ENCODE data around the gene CCDC188. TPM values are rescaled to one million over a fixed set of nuclear protein-coding genes. Genes with fewer than 3 reads are reported as not detected.

The CCDC188 gene
- total and polyA plus RNA-seq, 2 of the 4 experiments (the other 2 are of a cell fraction): 0.10 TPM; not detected in 1

DNA sequence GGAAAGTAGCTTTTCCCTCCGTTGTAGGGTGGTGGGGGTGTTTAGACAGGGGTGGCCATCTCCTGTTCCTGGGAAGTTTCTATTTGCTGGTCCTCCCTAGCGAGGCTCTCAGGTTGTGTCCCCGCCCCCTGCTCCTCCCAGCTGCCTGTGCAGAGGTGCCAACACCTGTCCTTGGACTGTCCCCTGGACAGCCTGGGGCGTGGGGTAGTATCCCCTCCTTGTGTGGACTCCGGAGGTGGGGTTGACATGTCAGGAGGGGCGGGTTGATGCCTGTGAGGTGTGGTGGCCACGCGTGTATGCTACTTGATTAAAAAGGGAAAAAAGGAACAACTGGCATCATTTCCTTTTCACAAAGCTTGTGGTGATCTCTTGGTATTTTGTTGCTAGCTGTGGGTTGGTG, 49.2 kb downstream of the CCDC188 start:
- peaks cover 31% of the 10 kb centered on the region for H4K20me1 ChIP-seq (ENCODE audit: insufficient read depth, low read length)
- H3K27ac ChIP-seq (ENCODE audit: insufficient read depth, low read length): no peak overlapping the region
- H3K14ac ChIP-seq (replicated peaks; ENCODE audit: low read depth, low read length): no peak overlapping the region
- CTCF ChIA-PET: no interaction called here
- no TSS peak for BruUV-seq (replicated peaks)
- H2AK9ac ChIP-seq (replicated peaks; ENCODE audit: low read depth, low read length, poor library complexity): no peak overlapping the region
- H4K91ac ChIP-seq (ENCODE audit: insufficient read depth, low read depth, low read length): no peak overlapping the region
- H3K79me1 ChIP-seq (ENCODE audit: low read depth in 1 of 2, low read length in 2 of 2): peaks cover 24 to 73% of the 10 kb centered on the region in 2 experiments
- H3K23ac ChIP-seq (ENCODE audit: low read depth, low read length): no peak overlapping the region
- in situ Hi-C loops (cut with MboI; ENCODE audit: low sequenced_read_pairs): no loop called here
- H3K18ac ChIP-seq (ENCODE audit: low read depth, low read length): no peak overlapping the region
- no peaks in the 10 kb centered on the region for H3K4me1 ChIP-seq (ENCODE audit: control insufficient read depth, insufficient read depth, low read length)
- dilution Hi-C loops (cut with HindIII; ENCODE audit: low sequenced_read_pairs, unreplicated experiment): no loop called here
- no peak overlapping the region for H3K4me3 ChIP-seq (ENCODE audit: insufficient read depth, low read depth, low read length)
- H2AK5ac ChIP-seq (ENCODE audit: low read depth, low read length): no peak overlapping the region
- intact Hi-C loops (cut with micrococcal nuclease): no loop called here
- H3K4ac ChIP-seq (ENCODE audit: low read depth, low read length): no peak overlapping the region
- no peak for ATAC-seq (ENCODE audit: low read depth)
- no peaks in the 10 kb centered on the region for H3K9me1 ChIP-seq (ENCODE audit: insufficient read depth, low read length)
- TF ChIP-seq CEBPB (IDR thresholded peaks at IDR 0.05; ENCODE audit: low read depth, low read length) (no peak), MAZ (IDR thresholded peaks at IDR 0.05; ENCODE audit: borderline replicate concordance, low read depth, low read length) (no peak), RFX5 (IDR thresholded peaks at IDR 0.05; ENCODE audit: low read depth, low read length) (no peak), MAFK (IDR thresholded peaks at IDR 0.05; ENCODE audit: low read depth, low read length) (no peak), SMC3 (IDR thresholded peaks at IDR 0.05; ENCODE audit: low read depth, low read length) (no peak), RCOR1 (IDR thresholded peaks at IDR 0.05; ENCODE audit: insufficient replicate concordance, low read length) (no peak), POLR2A (IDR thresholded peaks at IDR 0.05; ENCODE audit: low read depth, low read length) (no peak), RAD21 (IDR thresholded peaks at IDR 0.05; ENCODE audit: low read length) (no peak), MXI1 (IDR thresholded peaks at IDR 0.05; ENCODE audit: borderline replicate concordance, low read depth, low read length) (no peak), CHD1 (IDR thresholded peaks at IDR 0.05; ENCODE audit: low read depth, low read length) (no peak), BHLHE40 (IDR thresholded peaks at IDR 0.05; ENCODE audit: low read depth, low read length) (no peak), FOS (IDR thresholded peaks at IDR 0.05; ENCODE audit: low read depth, low read length) (no peak), NFE2L2 (IDR thresholded peaks at IDR 0.05; ENCODE audit: low read depth, low read length) (no peak)
- TF ChIP-seq, protein P1, sequence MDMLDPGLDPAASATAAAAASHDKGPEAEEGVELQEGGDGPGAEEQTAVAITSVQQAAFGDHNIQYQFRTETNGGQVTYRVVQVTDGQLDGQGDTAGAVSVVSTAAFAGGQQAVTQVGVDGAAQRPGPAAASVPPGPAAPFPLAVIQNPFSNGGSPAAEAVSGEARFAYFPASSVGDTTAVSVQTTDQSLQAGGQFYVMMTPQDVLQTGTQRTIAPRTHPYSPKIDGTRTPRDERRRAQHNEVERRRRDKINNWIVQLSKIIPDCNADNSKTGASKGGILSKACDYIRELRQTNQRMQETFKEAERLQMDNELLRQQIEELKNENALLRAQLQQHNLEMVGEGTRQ (IDR thresholded peaks at IDR 0.05; ENCODE audit: low read depth, low read length): no peak
- TF ChIP-seq, protein P2, sequence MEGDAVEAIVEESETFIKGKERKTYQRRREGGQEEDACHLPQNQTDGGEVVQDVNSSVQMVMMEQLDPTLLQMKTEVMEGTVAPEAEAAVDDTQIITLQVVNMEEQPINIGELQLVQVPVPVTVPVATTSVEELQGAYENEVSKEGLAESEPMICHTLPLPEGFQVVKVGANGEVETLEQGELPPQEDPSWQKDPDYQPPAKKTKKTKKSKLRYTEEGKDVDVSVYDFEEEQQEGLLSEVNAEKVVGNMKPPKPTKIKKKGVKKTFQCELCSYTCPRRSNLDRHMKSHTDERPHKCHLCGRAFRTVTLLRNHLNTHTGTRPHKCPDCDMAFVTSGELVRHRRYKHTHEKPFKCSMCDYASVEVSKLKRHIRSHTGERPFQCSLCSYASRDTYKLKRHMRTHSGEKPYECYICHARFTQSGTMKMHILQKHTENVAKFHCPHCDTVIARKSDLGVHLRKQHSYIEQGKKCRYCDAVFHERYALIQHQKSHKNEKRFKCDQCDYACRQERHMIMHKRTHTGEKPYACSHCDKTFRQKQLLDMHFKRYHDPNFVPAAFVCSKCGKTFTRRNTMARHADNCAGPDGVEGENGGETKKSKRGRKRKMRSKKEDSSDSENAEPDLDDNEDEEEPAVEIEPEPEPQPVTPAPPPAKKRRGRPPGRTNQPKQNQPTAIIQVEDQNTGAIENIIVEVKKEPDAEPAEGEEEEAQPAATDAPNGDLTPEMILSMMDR (conservative IDR thresholded peaks at IDR 0.05; ENCODE audit: low read depth, low read length): no peak
- TF ChIP-seq, protein P3, sequence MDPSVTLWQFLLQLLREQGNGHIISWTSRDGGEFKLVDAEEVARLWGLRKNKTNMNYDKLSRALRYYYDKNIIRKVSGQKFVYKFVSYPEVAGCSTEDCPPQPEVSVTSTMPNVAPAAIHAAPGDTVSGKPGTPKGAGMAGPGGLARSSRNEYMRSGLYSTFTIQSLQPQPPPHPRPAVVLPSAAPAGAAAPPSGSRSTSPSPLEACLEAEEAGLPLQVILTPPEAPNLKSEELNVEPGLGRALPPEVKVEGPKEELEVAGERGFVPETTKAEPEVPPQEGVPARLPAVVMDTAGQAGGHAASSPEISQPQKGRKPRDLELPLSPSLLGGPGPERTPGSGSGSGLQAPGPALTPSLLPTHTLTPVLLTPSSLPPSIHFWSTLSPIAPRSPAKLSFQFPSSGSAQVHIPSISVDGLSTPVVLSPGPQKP (IDR thresholded peaks at IDR 0.05; ENCODE audit: borderline replicate concordance, low read depth, low read length): no peak
- no peak overlapping the region for H3K4me2 ChIP-seq (ENCODE audit: low read depth, low read length)
- no peak overlapping the region for H2AFZ ChIP-seq (replicated peaks; ENCODE audit: low read length, poor library complexity)
- no peak overlapping the region for H2BK120ac ChIP-seq (ENCODE audit: low read depth, low read length)
- no peak for DNase-seq
- H2BK15ac ChIP-seq (ENCODE audit: low read depth, low read length): no peak overlapping the region
- no peak overlapping the region for H3K56ac ChIP-seq (ENCODE audit: extremely low read depth, insufficient read depth, low read length)
- H3K36me3 ChIP-seq (ENCODE audit: control insufficient read depth, insufficient read depth, low read length): peaks cover 56% of the 10 kb centered on the region
- H2BK5ac ChIP-seq (ENCODE audit: low read depth, low read length, poor library complexity, severe bottlenecking): no peak overlapping the region
- POLR2A ChIA-PET (ENCODE audit: unreplicated experiment): no interaction called here
- H4K5ac ChIP-seq (ENCODE audit: low read depth, low read length): no peak overlapping the region
- H2BK20ac ChIP-seq (ENCODE audit: low read depth, low read length): no peak overlapping the region
- H3K27me3 ChIP-seq (ENCODE audit: control insufficient read depth, insufficient read depth, low read length): no peaks in the 10 kb centered on the region
- H4K8ac ChIP-seq (ENCODE audit: low read depth in 2 of 2, low read length in 2 of 2): no peak overlapping the region
- no peak overlapping the region for H3K9ac ChIP-seq (ENCODE audit: low read depth, low read length)
- H3K9me3 ChIP-seq (ENCODE audit: control insufficient read depth, insufficient read depth, low read length): no peaks in the 10 kb centered on the region
- WGBS, 2 experiments (ENCODE audit: extremely low coverage in 2 of 2, insufficient read length in 1 of 2): no CpG with 5 or more reads among the region's 8 CpGs
